Naive thymus-derived CD4-positive, alpha-beta T cell (primary cell): ENCODE results near the gene GPT2. TPM values are rescaled to one million over a fixed set of nuclear protein-coding genes. Genes with fewer than 3 reads are reported as not detected.
A peak's percentile ranks its signal among the peaks of the same experiment; 100 is the strongest.

Experiments used
- ATAC-seq: fragments of 150-1000 bp; cut with Tn5 transposase; 2 replicates; pipeline ENCODE4 v1.10.0; 2021; ENCODE audit warnings: mild to moderate bottlenecking, moderate library complexity
- CTCF ChIA-PET: fragments of 350-600 bp; sonication (Branson Sonifier 250); formaldehyde crosslinking; loops from one replicate; lab custom pipeline; 2021; ENCODE audit warnings: antibody characterized with exemption; lab: Charles Lee
- POLR2A ChIA-PET: fragments of 350-600 bp; sonication (Branson Sonifier 250); formaldehyde crosslinking; loops from one replicate; lab custom pipeline; 2021; ENCODE audit warnings: antibody characterized with exemption, inconsistent platforms; lab: Charles Lee
- DNase-seq, 9 donors: peaks; one replicate each; pipeline versions ENCODE4 v3.0.0 to v3.0.0-alpha.2; 2020 to 2022; ENCODE audit warnings: mixed read lengths in 1 of 9
- H3K27ac ChIP-seq: one replicate; pipeline ENCODE4 v1.7.0; 2013; ENCODE audit warnings: mild to moderate bottlenecking, low read depth, low read length, moderate library complexity
- H3K27me3 ChIP-seq, 2 donors: one replicate each; pipeline ENCODE4 v1.7.0; 2013; ENCODE audit warnings: low read length in 2 of 2, mild to moderate bottlenecking in 2 of 2, moderate library complexity in 2 of 2; ENCODE audit not compliant: control insufficient read depth in 2 of 2, insufficient read depth in 2 of 2
- H3K36me3 ChIP-seq, 3 experiments: 1 replicate in 2 of 3; 2 replicates in 1 of 3; pipeline ENCODE4 v1.7.0; 2013; ENCODE audit warnings: low read length in 3 of 3, mild to moderate bottlenecking in 3 of 3, moderate library complexity in 1 of 3; ENCODE audit not compliant: insufficient read depth in 3 of 3, control insufficient read depth in 2 of 3
- H3K4me1 ChIP-seq, 2 donors: one replicate each; pipeline ENCODE4 v1.7.0; 2013; ENCODE audit warnings: low read length in 2 of 2, mild to moderate bottlenecking in 2 of 2, moderate library complexity in 1 of 2; ENCODE audit not compliant: control insufficient read depth in 2 of 2, insufficient read depth in 2 of 2
- H3K4me3 ChIP-seq: 2 replicates; pipeline ENCODE4 v1.7.0; 2013; ENCODE audit warnings: mild to moderate bottlenecking, low read length
- H3K9me3 ChIP-seq, 3 experiments: 1 replicate in 2 of 3; 2 replicates in 1 of 3; pipeline ENCODE4 v1.7.0; 2013; ENCODE audit warnings: low read length in 3 of 3; ENCODE audit not compliant: control insufficient read depth in 2 of 3
- H3K27ac Mint-ChIP-seq, 9 donors: one replicate each; pipeline ENCODE4 v1.8.0; 2020 to 2022; ENCODE audit warnings: mixed read lengths in 9 of 9, mild to moderate bottlenecking in 8 of 9, moderate library complexity in 5 of 9, inconsistent platforms in 2 of 9
- H3K27me3 Mint-ChIP-seq, 5 donors: one replicate each; pipeline ENCODE4 v1.8.0; 2021 to 2022; ENCODE audit warnings: mixed read lengths in 5 of 5, mild to moderate bottlenecking in 1 of 5
- H3K36me3 Mint-ChIP-seq, 5 donors: one replicate each; pipeline ENCODE4 v1.8.0; 2020 to 2022; ENCODE audit warnings: mixed read lengths in 5 of 5, mild to moderate bottlenecking in 3 of 5, inconsistent platforms in 1 of 5
- H3K4me1 Mint-ChIP-seq, 7 donors: one replicate each; pipeline ENCODE4 v1.8.0; 2020 to 2022; ENCODE audit warnings: mixed read lengths in 7 of 7, mild to moderate bottlenecking in 3 of 7, inconsistent platforms in 1 of 7
- H3K4me3 Mint-ChIP-seq, 10 donors: one replicate each; pipeline ENCODE4 v1.8.0; 2020 to 2022; ENCODE audit warnings: mild to moderate bottlenecking in 10 of 10, mixed read lengths in 10 of 10, moderate library complexity in 6 of 10, inconsistent platforms in 2 of 10
- H3K9me3 Mint-ChIP-seq, 11 donors: one replicate each; pipeline ENCODE4 v1.8.0; 2020 to 2022; ENCODE audit warnings: mixed read lengths in 11 of 11, mild to moderate bottlenecking in 4 of 11, inconsistent platforms in 1 of 11, moderate library complexity in 1 of 11
- intact Hi-C, 2 donors: fragments of 100-400 bp; cut with micrococcal nuclease; formaldehyde crosslinking; loops; one replicate each; pipeline ENCODE4 v1.15.1; 2023
- polyA plus RNA-seq, 2 donors: library from polyadenylated mRNA; unstranded; fragments of 300-500 nt; fragmentation: Illumina TruSeq; gene quantifications; one replicate each; pipeline ENCODE4 v1.2.3, GENCODE V29; 2021
- total RNA-seq, 6 experiments: library from RNA in 5 of 6; stranded (reverse) in 5 of 6; gene quantifications; 1 replicate in 5 of 6; 2 replicates in 1 of 6; pipeline ENCODE4 v1.2.3 and lab custom pipeline; 2021 to 2026

Gene GPT2
- total and polyA plus RNA-seq, 7 experiments from 2014 or later: 0.40 to 7.7 (median 0.64) TPM

GRCh38 chr16:46844771-46845170 lies 39.4 kb upstream of the GPT2 start:
- Histone ChIP-seq H3K27me3 (no peaks in the 10 kb centered on the region), H3K4me3 (no peak overlapping the region), H3K9me3 (no peaks in the 10 kb centered on the region), H3K4me1 (no peaks in the 10 kb centered on the region), H3K36me3 (no peaks in the 10 kb centered on the region), H3K27ac (no peak overlapping the region)
- H3K36me3 Mint-ChIP-seq: no peaks in the 10 kb centered on the region
- ChIA-PET CTCF (interaction anchor here (0.6 kb wide), 1 partner anchor 60 kb away, joined by 3 read pairs; no protein-coding TSS in a partner anchor), POLR2A (no interaction called here)
- H3K27ac Mint-ChIP-seq: no peak overlapping the region
- ATAC-seq: no peak
- intact Hi-C loops: no loop called here
- H3K27me3 Mint-ChIP-seq: peaks cover 5 to 23% (median 11%) of the 10 kb centered on the region in 5 donors
- no peak for DNase-seq
- H3K4me3 Mint-ChIP-seq: peak overlapping the region in 1 of 10 donors; percentile 12
- H3K4me1 Mint-ChIP-seq: no peaks in the 10 kb centered on the region
- H3K9me3 Mint-ChIP-seq: peaks cover 0 to 16% (median 5%) of the 10 kb centered on the region in 11 donors

GRCh38 chr16:46845952-46846351 lies 38.2 kb upstream of the GPT2 start:
- ATAC-seq (no peak), DNase-seq (no peak)
- Histone ChIP-seq H3K27me3 (no peaks in the 10 kb centered on the region), H3K4me3 (no peak overlapping the region), H3K4me1 (no peaks in the 10 kb centered on the region), H3K9me3 (no peaks in the 10 kb centered on the region), H3K36me3 (no peaks in the 10 kb centered on the region), H3K27ac (no peak overlapping the region)
- ChIA-PET CTCF (interaction anchor here (0.6 kb wide), 1 partner anchor 109 kb away, joined by 3 read pairs; no protein-coding TSS in a partner anchor), POLR2A (interaction anchor here (0.6 to 0.7 kb wide), 2 partner anchors 45 to 668 kb away, joined by 4 to 6 read pairs; no protein-coding TSS in a partner anchor)
- peaks cover 0 to 16% (median 5%) of the 10 kb centered on the region in 11 donors for H3K9me3 Mint-ChIP-seq
- no peak overlapping the region for H3K27ac Mint-ChIP-seq
- H3K27me3 Mint-ChIP-seq: peaks cover 5 to 23% (median 10%) of the 10 kb centered on the region in 5 donors
- no peak overlapping the region for H3K4me3 Mint-ChIP-seq
- no peaks in the 10 kb centered on the region for H3K36me3 Mint-ChIP-seq
- peaks cover 0 to 2% (median 0%) of the 10 kb centered on the region in 7 donors for H3K4me1 Mint-ChIP-seq
- intact Hi-C loops: no loop called here

GRCh38 chr16:46848768-46849764 lies 35.1 kb upstream of the GPT2 start:
- H3K27me3 Mint-ChIP-seq: peaks cover 5 to 18% (median 10%) of the 10 kb centered on the region in 5 donors
- H3K4me1 Mint-ChIP-seq: peaks cover 0 to 2% (median 0%) of the 10 kb centered on the region in 7 donors
- H3K4me3 ChIP-seq: no peak overlapping the region
- H3K36me3 ChIP-seq: no peaks in the 10 kb centered on the region
- no peaks in the 10 kb centered on the region for H3K9me3 ChIP-seq
- no peak overlapping the region for H3K27ac ChIP-seq
- POLR2A ChIA-PET: interaction anchor here (0.7 kb wide), 1 partner anchor 47 kb away, joined by 3 read pairs; no protein-coding TSS in a partner anchor
- no peaks in the 10 kb centered on the region for H3K36me3 Mint-ChIP-seq
- H3K27ac Mint-ChIP-seq: no peak overlapping the region
- ATAC-seq (no peak), DNase-seq (no peak)
- CTCF ChIA-PET: interaction anchor here (0.6 kb wide), 1 partner anchor 1463 kb away, joined by 4 read pairs; no protein-coding TSS in a partner anchor
- intact Hi-C loops: no loop called here
- H3K4me1 ChIP-seq: no peaks in the 10 kb centered on the region
- H3K27me3 ChIP-seq: no peaks in the 10 kb centered on the region
- no peak overlapping the region for H3K4me3 Mint-ChIP-seq
- no peaks in the 10 kb centered on the region for H3K9me3 Mint-ChIP-seq

- ATAC-seq: no peak
- Histone ChIP-seq H3K36me3 (no peaks in the 10 kb centered on the region), H3K9me3 (no peaks in the 10 kb centered on the region), H3K27ac (no peak overlapping the region), H3K4me1 (no peaks in the 10 kb centered on the region), H3K27me3 (no peaks in the 10 kb centered on the region), H3K4me3 (no peak overlapping the region)
- H3K27me3 Mint-ChIP-seq: peaks cover 4 to 11% (median 9%) of the 10 kb centered on the region in 5 donors
- POLR2A ChIA-PET: no interaction called here
- H3K4me3 Mint-ChIP-seq: no peak overlapping the region
- H3K36me3 Mint-ChIP-seq: no peaks in the 10 kb centered on the region
- intact Hi-C loops: loop anchor here in 1 of 2 donors (10.0 kb wide), 1 partner anchor 184 kb away; no protein-coding TSS in a partner anchor
- CTCF ChIA-PET: no interaction called here
- no peak for DNase-seq
- H3K9me3 Mint-ChIP-seq: no peaks in the 10 kb centered on the region
- H3K27ac Mint-ChIP-seq: no peak overlapping the region
- peaks cover 0 to 3% (median 0%) of the 10 kb centered on the region in 7 donors for H3K4me1 Mint-ChIP-seq
Measured at GRCh38 chr16:46850619-46851555, 33.3 kb upstream of the GPT2 start.

DNA sequence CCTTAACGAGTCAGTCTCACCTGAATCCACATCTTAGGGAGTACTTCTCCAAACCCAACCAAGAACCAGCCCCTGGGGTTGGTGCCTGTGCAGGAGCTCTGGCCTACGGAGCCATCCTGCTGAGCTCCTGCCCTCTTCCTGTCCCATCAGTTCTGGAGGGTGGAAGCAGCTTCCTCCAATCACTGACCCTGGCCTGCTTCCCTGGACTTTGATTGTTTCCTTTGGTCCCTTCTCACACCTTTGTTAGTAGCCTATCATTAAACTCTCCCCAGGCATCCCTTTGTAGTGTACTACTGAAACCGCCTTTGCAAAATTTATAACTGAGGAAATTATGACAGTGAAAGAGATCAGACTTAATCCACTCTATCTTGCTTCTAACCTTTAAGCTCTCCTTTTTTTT lies 32.0 kb upstream of the GPT2 start:
- Histone ChIP-seq H3K4me3 (no peak overlapping the region), H3K4me1 (no peaks in the 10 kb centered on the region), H3K27ac (no peak overlapping the region), H3K9me3 (no peaks in the 10 kb centered on the region), H3K27me3 (no peaks in the 10 kb centered on the region), H3K36me3 (no peaks in the 10 kb centered on the region)
- H3K27me3 Mint-ChIP-seq: peaks cover 0 to 10% (median 7%) of the 10 kb centered on the region in 5 donors
- no peaks in the 10 kb centered on the region for H3K36me3 Mint-ChIP-seq
- intact Hi-C loops: loop anchor here in 1 of 2 donors (10.0 kb wide), 1 partner anchor 183 kb away; no protein-coding TSS in a partner anchor
- DNase-seq: no peak
- CTCF ChIA-PET: interaction anchor here (3.8 kb wide), 1 partner anchor 57 kb away, joined by 73 read pairs; no protein-coding TSS in a partner anchor
- peaks cover 0 to 3% (median 0%) of the 10 kb centered on the region in 7 donors for H3K4me1 Mint-ChIP-seq
- no peak for ATAC-seq
- POLR2A ChIA-PET: no interaction called here
- H3K27ac Mint-ChIP-seq: peak overlapping the region in 1 of 9 donors; percentile 6
- no peak overlapping the region for H3K4me3 Mint-ChIP-seq
- no peaks in the 10 kb centered on the region for H3K9me3 Mint-ChIP-seq
